Measurements from ENCODE around the gene CCDC106. TPM values are rescaled to one million over a fixed set of nuclear protein-coding genes. Genes with fewer than 3 reads are reported as not detected.

CCDC106 gene
- total RNA-seq, 1 donor = 8.5 TPM

- DNase-seq (ENCODE audit: low read depth) = no peak
- TF ChIP-seq CTCF (IDR thresholded peaks at IDR 0.05; ENCODE audit: insufficient read depth, low read length) = no peak
- H3K4me3 ChIP-seq (ENCODE audit: low read depth, low read length) = no peak overlapping the region
Measured at GRCh38 chr19:55673465-55673864, 25.5 kb downstream of the CCDC106 start.

- H3K4me3 ChIP-seq (ENCODE audit: low read depth, low read length) = no peak overlapping the region
- no peak for TF ChIP-seq CTCF (IDR thresholded peaks at IDR 0.05; ENCODE audit: insufficient read depth, low read length)
- no peak for DNase-seq (ENCODE audit: low read depth)
Measured at GRCh38 chr19:55673889-55674288, 25.9 kb downstream of the CCDC106 start.

GRCh38 chr19:55674459-55674840 is 26.4 kb downstream of the CCDC106 start:
- no peak for TF ChIP-seq CTCF (IDR thresholded peaks at IDR 0.05; ENCODE audit: insufficient read depth, low read length)
- no peak for DNase-seq (ENCODE audit: low read depth)

GRCh38 chr19:55674841-55675660 is 27.0 kb downstream of the CCDC106 start, which contains the start of gene EPN1:
Gene EPN1, plus strand, starts transcription at chr19:55675226. Its CDS starts 3,402 bp downstream, at chr19:55678628.
- TF ChIP-seq CTCF (IDR thresholded peaks at IDR 0.05; ENCODE audit: insufficient read depth, low read length) = no peak
- DNase-seq (ENCODE audit: low read depth) = peak; percentile 94
- peak within 1 kb of the TSS; percentile 91 for H3K4me3 ChIP-seq (ENCODE audit: low read depth, low read length)

More at GRCh38 chr19:55674459-55674840, 26.4 kb downstream of the CCDC106 start:
- peak overlapping the region; percentile 91 for H3K4me3 ChIP-seq (ENCODE audit: low read depth, low read length)

GRCh38 chr19:55675661-55676354 is 27.8 kb downstream of the CCDC106 start:
- peak overlapping the region; percentile 91 for H3K4me3 ChIP-seq (ENCODE audit: low read depth, low read length)
- DNase-seq (ENCODE audit: low read depth) = no peak
- TF ChIP-seq CTCF (IDR thresholded peaks at IDR 0.05; ENCODE audit: insufficient read depth, low read length) = no peak

GRCh38 chr19:55676383-55676782 is 28.4 kb downstream of the CCDC106 start:
- peak overlapping the region; percentile 91 for H3K4me3 ChIP-seq (ENCODE audit: low read depth, low read length)
- peak; percentile 49 for DNase-seq (ENCODE audit: low read depth)
- peak; percentile 14 for TF ChIP-seq CTCF (IDR thresholded peaks at IDR 0.05; ENCODE audit: insufficient read depth, low read length)

All from fibroblast of the aortic adventitia (primary cell).